Measurements from ENCODE around the gene NR1H2.
"Not testable (repeated sequence)": the region's sequence is repeated elsewhere in the genome, so short reads cannot be mapped to it uniquely, and the experiment has no call there.

The NR1H2 gene

GRCh38 chr19:50387868-50388245 lies 11.6 kb downstream of the NR1H2 start:
- TF ChIP-seq CTCF (conservative IDR thresholded peaks at IDR 0.05; ENCODE audit: low read depth, low read length), result no peak
- no peak for DNase-seq (ENCODE audit: low read depth)
- no peak overlapping the region for H3K4me3 ChIP-seq (ENCODE audit: low read length)

- not testable (repeated sequence) for H3K4me3 ChIP-seq (ENCODE audit: low read length); DNase-seq (ENCODE audit: low read depth)
These were observed 14.0 kb downstream of the NR1H2 start for GRCh38 chr19:50390295-50390694.

GRCh38 chr19:50390952-50391351 lies 14.7 kb downstream of the NR1H2 start:
- DNase-seq (ENCODE audit: low read depth); H3K4me3 ChIP-seq (ENCODE audit: low read length): not testable (repeated sequence)

GRCh38 chr19:50392759-50393158 lies 16.5 kb downstream of the NR1H2 start:
- H3K4me3 ChIP-seq (ENCODE audit: low read length), result no peak overlapping the region
- DNase-seq (ENCODE audit: low read depth), result no peak
- TF ChIP-seq CTCF (conservative IDR thresholded peaks at IDR 0.05; ENCODE audit: low read depth, low read length), result no peak

GRCh38 chr19:50393589-50393988 lies 17.3 kb downstream of the NR1H2 start:
- TF ChIP-seq CTCF (conservative IDR thresholded peaks at IDR 0.05; ENCODE audit: low read depth, low read length), result no peak
- no peak overlapping the region for H3K4me3 ChIP-seq (ENCODE audit: low read length)
- DNase-seq (ENCODE audit: low read depth), result no peak

- no peak for DNase-seq (ENCODE audit: low read depth)
- no peak overlapping the region for H3K4me3 ChIP-seq (ENCODE audit: low read length)
- TF ChIP-seq CTCF (conservative IDR thresholded peaks at IDR 0.05; ENCODE audit: low read depth, low read length), result no peak
These were observed 17.8 kb downstream of the NR1H2 start for GRCh38 chr19:50394017-50394416.

- DNase-seq (ENCODE audit: low read depth), result no peak
- H3K4me3 ChIP-seq (ENCODE audit: low read length), result no peak overlapping the region
- no peak for TF ChIP-seq CTCF (conservative IDR thresholded peaks at IDR 0.05; ENCODE audit: low read depth, low read length)
These were observed 22.6 kb downstream of the NR1H2 start for GRCh38 chr19:50398675-50399367.

GRCh38 chr19:50399368-50399745 lies 23.1 kb downstream of the NR1H2 start:
- no peak for TF ChIP-seq CTCF (conservative IDR thresholded peaks at IDR 0.05; ENCODE audit: low read depth, low read length)
- no peak for DNase-seq (ENCODE audit: low read depth)
- no peak overlapping the region for H3K4me3 ChIP-seq (ENCODE audit: low read length)

All from retinal pigment epithelial cell (primary cell).